ENCODE measurements around the gene MUC2.

- TF ChIP-seq EP300 (IDR thresholded peaks at IDR 0.05; ENCODE audit: low read depth), result no peak
- TF ChIP-seq POLR2A (IDR thresholded peaks at IDR 0.05), result no peak
Measured at GRCh38 chr11:1111545-1112212, 37.0 kb downstream of the MUC2 start.
